Sigmoid colon (tissue), 7 donors: Measurements from ENCODE around the gene HNRNPA3. TPM values are rescaled to one million over a fixed set of nuclear protein-coding genes. Genes with fewer than 3 reads are reported as not detected.
"Not testable (repeated sequence)": the region's sequence is repeated elsewhere in the genome, so short reads cannot be mapped to it uniquely, and the experiment has no call there.

ENCODE experiments used
- DNase-seq: peaks from one replicate; pipeline ENCODE4 v3.0.0-alpha.2; 2019
- H3K27ac ChIP-seq, 4 donors: fragments of 200-600 bp; sonication (generic); one replicate each; pipeline ENCODE4 v1.5.1; 2016 to 2019; ENCODE audit warnings: mild to moderate bottlenecking in 1 of 4
- H3K27me3 ChIP-seq, 3 donors: fragments of 200-600 bp; sonication (generic); one replicate each; pipeline ENCODE4 v1.5.1; 2019; ENCODE audit warnings: mild to moderate bottlenecking in 1 of 3
- H3K36me3 ChIP-seq, 4 donors: fragments of 200-600 bp; sonication (generic); one replicate each; pipeline ENCODE4 v1.5.1; 2016 to 2019
- H3K4me1 ChIP-seq, 4 donors: fragments of 200-600 bp; sonication (generic); one replicate each; pipeline ENCODE4 v1.5.1; 2017 to 2019
- H3K4me3 ChIP-seq, 4 donors: fragments of 200-600 bp; sonication (generic); one replicate each; pipeline ENCODE4 v1.5.1; 2017 to 2019; ENCODE audit warnings: mild to moderate bottlenecking in 2 of 4, moderate library complexity in 1 of 4
- H3K9me3 ChIP-seq, 4 donors: fragments of 200-600 bp in 3 of 4; sonication (generic) in 3 of 4; one replicate each; pipeline versions ENCODE4 v1.5.1 to v1.6.1; 2013 to 2019
- CTCF ChIP-seq, 4 experiments: fragments of 450-650 bp in 3 of 4; fragments of 200-600 bp in 1 of 4; IDR thresholded peaks; one replicate each; pipeline ENCODE4 v1.5.1; 2016 to 2019; ENCODE audit warnings: antibody characterized with exemption in 4 of 4, mild to moderate bottlenecking in 3 of 4, moderate library complexity in 2 of 4
- EP300 ChIP-seq, 4 donors: sonication (generic); formaldehyde crosslinking; IDR thresholded peaks; one replicate each; pipeline ENCODE4 v1.6.1; 2017; ENCODE audit warnings: antibody characterized with exemption in 4 of 4
- POLR2A ChIP-seq, 2 donors: fragments of 450-650 bp; IDR thresholded peaks; one replicate each; pipeline ENCODE4 v1.6.1; 2016; ENCODE audit warnings: antibody characterized with exemption in 2 of 2, mild to moderate bottlenecking in 2 of 2, moderate library complexity in 2 of 2
- POLR2AphosphoS5 ChIP-seq, 4 donors: sonication (generic); formaldehyde crosslinking; IDR thresholded peaks; one replicate each; pipeline ENCODE4 v1.6.1; 2017; ENCODE audit warnings: antibody characterized with exemption in 4 of 4
- WGBS, 2 donors: extraction: QIAGEN DNeasy Blood & Tissue Kit; methylation state at CpG; one replicate each; pipeline ENCODE4 v1.1.7; 2013; 5-methylcytosine and 5-hydroxymethylcytosine counted together
- intact Hi-C: fragments of 100-400 bp; cut with DNase I; formaldehyde crosslinking; loops from one replicate; pipeline ENCODE4 v1.15.1; 2023
- polyA plus RNA-seq, 3 donors: library from polyadenylated mRNA; stranded (reverse); fragments of 200-250 nt; gene quantifications; one replicate each; pipeline ENCODE4 v1.2.3, GENCODE V29; 2013
- total RNA-seq, 4 donors: library from RNA; depleted of rRNA; stranded (reverse); fragments of >200 nt; gene quantifications; one replicate each; pipeline ENCODE4 v1.1.0, GENCODE V29; 2016
- donor health status: healthy with polysubstance abuse.
- donor health status: Bipolar disorder and iron deficiency.
- donor health status: healthy.

The HNRNPA3 gene
- total and polyA plus RNA-seq, 7 donors, result 69.2 to 261 (median 82.1) TPM

GRCh38 chr2:177211169-177211568 is 1.4 kb upstream of the HNRNPA3 start:
- H3K36me3 ChIP-seq, result peaks cover 2 to 11% (median 3%) of the 10 kb centered on the region in 4 donors
- WGBS, 2 donors, result 28 to 60% methylated on average over 7 of the region's 7 CpGs
- intact Hi-C loops, result loop anchor here (2.0 kb wide), 1 partner anchor 46 kb away; no protein-coding TSS in a partner anchor
- H3K27ac ChIP-seq, result peak overlapping the region; percentile 98 to 100 (median 100)
- H3K9me3 ChIP-seq, result no peaks in the 10 kb centered on the region
- no peak for TF ChIP-seq POLR2A (IDR thresholded peaks at IDR 0.05)
- no peak for TF ChIP-seq EP300 (IDR thresholded peaks at IDR 0.05)
- no peak for TF ChIP-seq POLR2AphosphoS5 (IDR thresholded peaks at IDR 0.05)
- TF ChIP-seq CTCF (IDR thresholded peaks at IDR 0.05), result no peak
- peaks cover 0 to 41% (median 33%) of the 10 kb centered on the region in 4 donors for H3K4me1 ChIP-seq
- H3K27me3 ChIP-seq, result no peaks in the 10 kb centered on the region
- peak overlapping the region in 3 of 4 donors; percentile 77 to 88 (median 86) for H3K4me3 ChIP-seq
- no peak for DNase-seq

GRCh38 chr2:177211576-177212105 is 953 bp upstream of the HNRNPA3 start:
- DNase-seq, result no peak
- 5% methylated on average over 6 of the region's 6 CpGs for WGBS, 2 donors
- intact Hi-C loops, result loop anchor here (1.0 to 2.0 kb wide), 2 partner anchors 47 to 54 kb away; no protein-coding TSS in a partner anchor
- Histone ChIP-seq H3K9me3 (no peaks in the 10 kb centered on the region), H3K4me3 (peak overlapping the region; percentile 44 to 88 (median 82)), H3K27me3 (no peaks in the 10 kb centered on the region), H3K4me1 (peaks cover 0 to 46% (median 37%) of the 10 kb centered on the region in 4 donors), H3K36me3 (peaks cover 7 to 15% (median 8%) of the 10 kb centered on the region in 4 donors), H3K27ac (peak overlapping the region; percentile 98 to 100 (median 100))
- no peak for TF ChIP-seq EP300 (IDR thresholded peaks at IDR 0.05)
- TF ChIP-seq CTCF (IDR thresholded peaks at IDR 0.05), result no peak
- TF ChIP-seq POLR2AphosphoS5 (IDR thresholded peaks at IDR 0.05), result no peak
- TF ChIP-seq POLR2A (IDR thresholded peaks at IDR 0.05), result no peak

GRCh38 chr2:177212891-177213856 is 580 bp downstream of the HNRNPA3 start:
- H3K4me1 ChIP-seq, result peaks cover 0 to 61% (median 51%) of the 10 kb centered on the region in 4 donors
- DNase-seq, result peak; percentile 97
- H3K4me3 ChIP-seq, result peak overlapping the region; percentile 77 to 98 (median 87)
- H3K27me3 ChIP-seq, result no peaks in the 10 kb centered on the region
- WGBS, 2 donors, result 0% methylated on average over 74 of the region's 74 CpGs
- no peaks in the 10 kb centered on the region for H3K9me3 ChIP-seq
- peak in 2 of 4 donors; percentile 21 to 70 for TF ChIP-seq POLR2AphosphoS5 (IDR thresholded peaks at IDR 0.05)
- TF ChIP-seq POLR2A (IDR thresholded peaks at IDR 0.05), result no peak
- TF ChIP-seq CTCF (IDR thresholded peaks at IDR 0.05), result no peak
- TF ChIP-seq EP300 (IDR thresholded peaks at IDR 0.05), result no peak
- peak overlapping the region; percentile 99 to 100 (median 100) for H3K27ac ChIP-seq
- intact Hi-C loops, result loop anchor here (1.0 kb wide), 1 partner anchor 52 kb away; no protein-coding TSS in a partner anchor
- peaks cover 21 to 31% (median 22%) of the 10 kb centered on the region in 4 donors for H3K36me3 ChIP-seq

- TF ChIP-seq CTCF (IDR thresholded peaks at IDR 0.05) (no peak), POLR2AphosphoS5 (IDR thresholded peaks at IDR 0.05) (no peak), EP300 (IDR thresholded peaks at IDR 0.05) (no peak), POLR2A (IDR thresholded peaks at IDR 0.05) (no peak)
- peaks cover 26 to 68% (median 49%) of the 10 kb centered on the region in 4 donors for H3K36me3 ChIP-seq
- H3K27ac ChIP-seq, result peak overlapping the region in 1 of 4 donors; percentile 0
- no peaks in the 10 kb centered on the region for H3K9me3 ChIP-seq
- intact Hi-C loops, result no loop called here
- 82 to 87% methylated on average over 5 of the region's 5 CpGs for WGBS, 2 donors
- H3K27me3 ChIP-seq, result no peaks in the 10 kb centered on the region
- no peak for DNase-seq
- H3K4me3 ChIP-seq, result no peak overlapping the region
- peaks cover 0 to 67% (median 61%) of the 10 kb centered on the region in 4 donors for H3K4me1 ChIP-seq
Measured at GRCh38 chr2:177217247-177217843, 4.8 kb downstream of the HNRNPA3 start.

- DNase-seq, H3K27me3 ChIP-seq, intact Hi-C loops, H3K4me3 ChIP-seq, H3K9me3 ChIP-seq: not testable (repeated sequence)
- H3K4me1 ChIP-seq, result peaks cover 0 to 56% (median 50%) of the 10 kb centered on the region in 4 donors
- H3K27ac ChIP-seq, result peak overlapping the region in 1 of 4 donors; percentile 2
- peaks cover 26 to 91% (median 56%) of the 10 kb centered on the region in 4 donors for H3K36me3 ChIP-seq
- 91 to 95% methylated on average over 2 of the region's 2 CpGs for WGBS, 2 donors
Measured at GRCh38 chr2:177219787-177220186, 7.2 kb downstream of the HNRNPA3 start.
